ENCODE measurements around the gene MN1.

DNA sequence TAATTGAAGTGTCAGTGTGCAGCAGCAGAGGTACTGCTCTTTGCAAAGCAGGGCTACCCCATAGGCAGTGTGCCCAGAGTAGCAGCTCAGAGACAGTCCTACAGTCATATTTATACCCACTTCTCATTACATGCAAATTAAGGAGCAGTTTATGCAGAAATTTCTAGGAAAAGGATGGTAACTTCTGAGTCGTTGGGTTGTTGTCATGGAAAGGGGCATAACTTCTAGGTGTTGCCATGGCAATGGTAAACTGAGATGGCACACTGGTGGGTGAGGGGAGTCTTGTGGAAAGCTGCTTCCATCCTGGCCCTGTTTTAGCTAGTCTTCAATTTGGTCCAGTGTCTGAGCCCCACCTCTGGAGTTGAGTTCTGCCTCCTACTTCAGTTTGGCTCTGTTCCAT, 77.4 kb downstream of the MN1 start:
- TF ChIP-seq, protein P1, sequence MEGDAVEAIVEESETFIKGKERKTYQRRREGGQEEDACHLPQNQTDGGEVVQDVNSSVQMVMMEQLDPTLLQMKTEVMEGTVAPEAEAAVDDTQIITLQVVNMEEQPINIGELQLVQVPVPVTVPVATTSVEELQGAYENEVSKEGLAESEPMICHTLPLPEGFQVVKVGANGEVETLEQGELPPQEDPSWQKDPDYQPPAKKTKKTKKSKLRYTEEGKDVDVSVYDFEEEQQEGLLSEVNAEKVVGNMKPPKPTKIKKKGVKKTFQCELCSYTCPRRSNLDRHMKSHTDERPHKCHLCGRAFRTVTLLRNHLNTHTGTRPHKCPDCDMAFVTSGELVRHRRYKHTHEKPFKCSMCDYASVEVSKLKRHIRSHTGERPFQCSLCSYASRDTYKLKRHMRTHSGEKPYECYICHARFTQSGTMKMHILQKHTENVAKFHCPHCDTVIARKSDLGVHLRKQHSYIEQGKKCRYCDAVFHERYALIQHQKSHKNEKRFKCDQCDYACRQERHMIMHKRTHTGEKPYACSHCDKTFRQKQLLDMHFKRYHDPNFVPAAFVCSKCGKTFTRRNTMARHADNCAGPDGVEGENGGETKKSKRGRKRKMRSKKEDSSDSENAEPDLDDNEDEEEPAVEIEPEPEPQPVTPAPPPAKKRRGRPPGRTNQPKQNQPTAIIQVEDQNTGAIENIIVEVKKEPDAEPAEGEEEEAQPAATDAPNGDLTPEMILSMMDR (IDR thresholded peaks at IDR 0.05) = no peak
- TF ChIP-seq POLR2AphosphoS5 (IDR thresholded peaks at IDR 0.05) (no peak), POLR2A (IDR thresholded peaks at IDR 0.05) (no peak)

Data from sigmoid colon (tissue), 4 donors.